ENCODE data around the gene PRKCE. TPM values are rescaled to one million over a fixed set of nuclear protein-coding genes. Genes with fewer than 3 reads are reported as not detected.

PRKCE gene
- total RNA-seq, 1 donor from 2014 or later, result 85.0 TPM

- Histone ChIP-seq H3K4me3 (no peak overlapping the region), H3K36me3 (no peaks in the 10 kb centered on the region), H3K9me3 (no peaks in the 10 kb centered on the region), H3K4me1 (peaks cover 25% of the 10 kb centered on the region), H3K27me3 (ENCODE audit: low read depth) (no peaks in the 10 kb centered on the region), H3K27ac (no peak overlapping the region)
- DNase-seq (no peak), ATAC-seq (no peak)
- intact Hi-C loops (cut with DNase I), result no loop called here
- TF ChIP-seq CTCF (IDR thresholded peaks at IDR 0.05), result no peak
These were observed 306.2 kb downstream of the PRKCE start for GRCh38 chr2:45957533-45958227.

- no peak for TF ChIP-seq CTCF (IDR thresholded peaks at IDR 0.05)
- no peak overlapping the region for H3K27ac ChIP-seq
- H3K27me3 ChIP-seq (ENCODE audit: low read depth), result no peaks in the 10 kb centered on the region
- no peak for ATAC-seq
- intact Hi-C loops (cut with DNase I), result no loop called here
- H3K9me3 ChIP-seq, result no peaks in the 10 kb centered on the region
- no peak for DNase-seq
- H3K36me3 ChIP-seq, result no peaks in the 10 kb centered on the region
- peaks cover 51% of the 10 kb centered on the region for H3K4me1 ChIP-seq
- no peak overlapping the region for H3K4me3 ChIP-seq
These were observed 308.8 kb downstream of the PRKCE start for GRCh38 chr2:45960057-45960863.

GRCh38 chr2:45962177-45962921, 310.9 kb downstream of the PRKCE start:
- peaks cover 59% of the 10 kb centered on the region for H3K4me1 ChIP-seq
- no peak for DNase-seq
- TF ChIP-seq CTCF (IDR thresholded peaks at IDR 0.05), result no peak
- intact Hi-C loops (cut with DNase I), result no loop called here
- H3K27me3 ChIP-seq (ENCODE audit: low read depth), result no peaks in the 10 kb centered on the region
- H3K9me3 ChIP-seq, result no peaks in the 10 kb centered on the region
- peak; percentile 45 to 51 for ATAC-seq
- H3K4me3 ChIP-seq, result no peak overlapping the region
- H3K27ac ChIP-seq, result peak overlapping the region; percentile 69
- H3K36me3 ChIP-seq, result no peaks in the 10 kb centered on the region

GRCh38 chr2:45963816-45964215, 312.3 kb downstream of the PRKCE start:
- peaks cover 59% of the 10 kb centered on the region for H3K4me1 ChIP-seq
- no peaks in the 10 kb centered on the region for H3K9me3 ChIP-seq
- no peaks in the 10 kb centered on the region for H3K36me3 ChIP-seq
- DNase-seq (no peak), ATAC-seq (no peak)
- peak overlapping the region; percentile 65 for H3K27ac ChIP-seq
- no peaks in the 10 kb centered on the region for H3K27me3 ChIP-seq (ENCODE audit: low read depth)
- TF ChIP-seq CTCF (IDR thresholded peaks at IDR 0.05), result no peak
- intact Hi-C loops (cut with DNase I), result no loop called here
- H3K4me3 ChIP-seq, result no peak overlapping the region

GRCh38 chr2:45964223-45964841, 312.9 kb downstream of the PRKCE start:
- Histone ChIP-seq H3K27ac (peak overlapping the region; percentile 65), H3K27me3 (ENCODE audit: low read depth) (no peaks in the 10 kb centered on the region), H3K4me1 (peaks cover 59% of the 10 kb centered on the region), H3K4me3 (no peak overlapping the region), H3K36me3 (no peaks in the 10 kb centered on the region), H3K9me3 (no peaks in the 10 kb centered on the region)
- intact Hi-C loops (cut with DNase I), result no loop called here
- peak; percentile 63 for DNase-seq
- peak; percentile 16 to 29 for ATAC-seq
- TF ChIP-seq CTCF (IDR thresholded peaks at IDR 0.05), result no peak
